Smooth muscle cell of the brain vasculature (primary cell): ENCODE data around the gene SYCP2L.
A peak's percentile ranks its signal among the peaks of the same experiment; 100 is the strongest.
"Not testable (repeated sequence)": the region's sequence is repeated elsewhere in the genome, so short reads cannot be mapped to it uniquely, and the experiment has no call there.

Experiments
- DNase-seq: peaks from one replicate; pipeline ENCODE4 v3.0.0-alpha.2; 2012; ENCODE audit warnings: low read depth, low spot score

The SYCP2L gene

DNA sequence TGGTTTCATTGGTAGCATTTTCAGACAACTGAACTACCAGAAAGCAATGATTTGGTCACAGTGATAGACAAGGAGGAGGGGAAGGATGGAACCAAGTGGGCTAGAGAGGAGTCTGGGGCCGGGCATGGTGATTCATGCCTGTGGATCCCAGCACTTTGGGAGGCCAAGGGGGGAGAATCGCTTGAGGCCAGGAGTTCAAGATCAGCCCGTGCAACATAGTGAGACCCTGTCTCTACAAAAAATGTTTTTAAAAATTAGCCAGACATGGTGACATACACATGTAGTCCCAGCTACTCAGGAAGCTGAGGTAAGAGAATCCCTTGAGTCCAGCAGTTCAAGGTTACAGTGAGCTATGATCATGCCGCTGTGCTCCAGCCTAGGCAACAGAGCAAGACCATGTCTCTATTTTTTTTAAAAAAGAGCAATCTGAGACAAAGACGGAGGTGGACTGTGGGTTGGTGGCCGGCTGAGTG, 70.6 kb downstream of the SYCP2L start:
- DNase-seq: no peak

DNA sequence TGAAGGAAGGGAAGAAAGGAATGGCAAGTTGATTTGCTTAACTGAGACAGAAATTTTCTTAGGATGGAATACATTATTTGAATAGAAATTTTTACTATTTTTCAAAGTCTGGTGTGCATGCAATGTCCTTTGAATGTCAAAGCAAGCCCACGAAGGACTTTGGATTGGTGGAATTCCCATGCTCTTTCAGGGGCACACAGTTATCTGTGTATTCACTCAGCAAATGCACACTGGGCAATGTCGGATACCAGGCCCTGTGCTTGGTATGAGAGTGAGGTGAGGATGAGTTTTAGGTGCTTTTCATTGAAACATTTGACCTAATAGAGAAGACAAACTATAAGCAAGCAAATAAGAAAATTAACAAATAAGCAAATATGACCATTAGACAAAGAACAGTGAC, 73.3 kb downstream of the SYCP2L start:
- DNase-seq: no peak

DNA sequence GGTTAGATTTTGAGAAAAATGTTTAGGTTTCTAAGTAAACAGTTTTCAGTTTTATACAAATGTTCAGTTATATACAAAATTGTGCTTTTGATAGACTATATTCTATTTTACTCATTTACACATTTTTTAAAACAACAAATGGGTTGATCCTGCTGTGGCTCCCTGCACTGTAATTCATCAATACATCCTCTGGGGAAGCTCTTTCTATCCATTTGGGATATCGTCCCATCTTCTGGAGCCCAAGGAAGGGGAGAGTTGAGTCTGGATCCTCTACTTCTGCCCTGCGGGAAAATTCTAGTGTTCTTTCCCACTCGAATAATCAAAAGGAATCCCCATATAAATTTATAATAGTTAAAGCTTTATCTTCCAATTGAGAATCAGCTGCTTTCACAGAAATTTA, 75.0 kb downstream of the SYCP2L start:
- no peak for DNase-seq

DNA sequence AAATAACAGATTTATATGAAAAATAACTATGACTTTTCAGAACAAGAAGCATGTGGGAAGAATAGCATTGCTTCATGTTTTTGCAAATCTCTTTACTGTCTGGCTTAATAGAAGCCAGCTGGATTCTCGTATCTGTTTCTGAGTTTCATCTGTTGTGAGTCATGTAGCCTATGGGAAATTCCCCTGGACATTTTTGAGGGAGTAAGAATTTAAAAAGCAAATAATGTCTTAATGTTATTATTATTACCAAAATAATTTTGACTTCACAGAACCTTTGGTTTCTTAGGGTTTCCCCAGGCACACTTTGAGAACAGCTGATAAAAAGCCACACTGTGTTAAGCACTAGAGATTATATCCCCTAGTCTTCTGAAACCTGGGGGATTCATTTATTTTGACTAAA, 75.8 kb downstream of the SYCP2L start:
- peak; percentile 74 for DNase-seq

DNA sequence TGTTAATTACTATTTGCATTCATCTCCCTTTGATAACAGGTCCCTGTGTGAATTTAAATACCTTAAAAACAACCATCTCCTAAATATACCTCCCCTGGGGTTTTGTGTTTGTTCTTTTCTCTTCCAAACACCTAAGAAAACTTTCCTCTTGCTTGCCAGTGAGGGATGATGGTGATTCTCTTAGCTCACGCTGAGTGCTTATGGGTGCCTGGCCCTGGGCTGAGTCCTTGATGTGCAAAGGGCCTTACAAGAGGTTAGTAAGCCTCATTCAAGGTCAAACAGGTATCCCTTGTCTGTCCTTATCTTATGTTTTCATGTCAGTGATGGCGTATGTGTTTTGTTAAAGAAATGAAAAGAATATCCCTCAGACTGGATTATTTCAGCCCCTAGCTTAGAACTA, 76.3 kb downstream of the SYCP2L start:
- DNase-seq: no peak

DNA sequence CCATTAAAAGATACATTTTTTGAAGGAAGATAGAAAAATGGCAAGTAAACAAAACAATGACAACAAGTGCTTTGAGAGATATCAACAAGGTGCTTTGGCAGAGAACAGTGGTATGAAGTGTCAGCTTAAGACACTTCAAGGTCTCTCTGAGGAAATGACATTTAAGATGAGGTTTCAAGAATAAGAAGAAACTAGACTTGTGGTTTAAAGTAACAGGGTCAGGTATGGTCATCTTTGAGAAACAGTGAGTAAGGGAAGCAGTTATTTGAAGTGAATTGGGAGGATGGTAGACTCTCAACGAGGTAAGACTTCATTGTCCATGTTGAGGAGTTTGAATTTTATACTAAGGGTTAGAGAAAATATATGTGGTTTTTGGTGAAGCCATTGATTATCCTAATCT, 77.8 kb downstream of the SYCP2L start:
- DNase-seq: no peak

DNA sequence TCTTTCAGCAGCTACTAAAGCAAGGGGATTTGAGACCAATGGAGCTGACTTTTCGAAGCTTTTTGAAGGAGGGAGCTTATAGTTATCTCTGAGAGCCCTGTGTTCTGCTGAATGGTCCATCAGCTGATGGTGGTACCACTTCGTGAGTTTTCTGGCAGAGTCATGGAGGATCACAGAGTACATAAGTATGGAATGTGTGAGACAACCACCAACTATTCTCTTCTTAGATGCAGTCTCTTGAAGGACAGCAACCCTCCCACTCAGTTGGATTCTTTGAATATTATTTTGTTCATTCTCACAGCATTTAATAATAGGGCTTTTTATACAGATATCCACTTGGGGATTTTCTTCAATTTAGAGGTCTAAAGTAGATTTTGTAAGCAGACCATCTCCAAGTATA, 81.9 kb downstream of the SYCP2L start:
- DNase-seq: no peak

DNA sequence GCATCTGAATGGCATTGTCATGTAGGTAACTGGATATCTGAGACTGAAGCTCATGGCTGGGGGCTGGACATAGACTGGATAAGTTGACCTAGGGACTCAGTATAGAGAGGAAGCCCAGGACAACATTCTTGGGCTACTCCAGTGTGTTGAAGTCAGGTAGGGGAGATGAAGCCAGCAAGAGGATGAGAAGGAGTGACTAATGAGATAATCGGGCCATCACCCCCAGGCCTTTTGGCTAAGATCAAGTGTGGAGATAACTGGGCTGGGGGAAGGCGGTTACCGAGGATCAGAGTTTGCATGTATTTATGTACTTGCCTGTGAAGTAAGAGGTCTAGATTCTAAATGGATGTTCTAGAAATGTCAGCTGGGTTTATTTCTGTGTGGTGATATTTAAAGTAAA, 83.9 kb downstream of the SYCP2L start:
- DNase-seq: no peak

DNA sequence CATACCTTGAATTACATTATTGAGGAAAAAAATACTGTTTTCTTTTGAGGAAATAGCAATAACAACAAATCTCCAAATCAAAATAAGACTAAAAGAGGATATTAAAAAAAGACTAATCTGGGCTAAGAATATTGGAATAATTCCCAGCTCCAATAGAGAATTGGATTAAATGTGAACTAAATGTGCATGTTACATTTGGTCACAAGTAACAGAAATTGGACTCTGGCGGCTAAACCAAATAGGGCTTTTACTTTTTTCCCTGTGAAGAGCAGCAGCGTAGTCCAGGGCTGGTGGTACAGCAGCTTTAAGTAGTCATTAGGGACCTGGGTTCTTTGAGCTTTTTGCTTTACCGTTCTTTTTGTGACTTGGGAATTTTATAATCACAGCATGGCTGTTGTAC, 85.3 kb downstream of the SYCP2L start:
- no peak for DNase-seq

DNA sequence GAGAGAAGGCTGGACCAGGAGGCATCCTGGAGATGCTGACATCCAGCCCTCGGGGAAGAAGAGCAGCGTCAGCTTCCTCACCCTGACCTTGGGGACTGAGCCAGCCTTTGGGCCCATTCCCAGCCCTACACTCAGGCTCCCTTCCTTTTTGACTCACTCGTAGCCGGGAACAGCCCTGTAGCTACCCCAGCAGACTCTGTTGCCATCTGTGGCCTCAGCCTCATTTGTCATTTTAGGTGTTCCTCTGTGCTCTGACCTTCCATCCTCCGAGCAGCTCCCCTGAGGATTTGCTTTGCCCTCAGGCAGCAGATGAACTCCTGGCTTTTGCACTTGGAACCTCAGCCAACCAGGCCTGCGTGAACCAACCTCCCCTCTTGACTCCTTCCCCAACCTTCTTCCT, 89.7 kb downstream of the SYCP2L start:
- no peak for DNase-seq

DNA sequence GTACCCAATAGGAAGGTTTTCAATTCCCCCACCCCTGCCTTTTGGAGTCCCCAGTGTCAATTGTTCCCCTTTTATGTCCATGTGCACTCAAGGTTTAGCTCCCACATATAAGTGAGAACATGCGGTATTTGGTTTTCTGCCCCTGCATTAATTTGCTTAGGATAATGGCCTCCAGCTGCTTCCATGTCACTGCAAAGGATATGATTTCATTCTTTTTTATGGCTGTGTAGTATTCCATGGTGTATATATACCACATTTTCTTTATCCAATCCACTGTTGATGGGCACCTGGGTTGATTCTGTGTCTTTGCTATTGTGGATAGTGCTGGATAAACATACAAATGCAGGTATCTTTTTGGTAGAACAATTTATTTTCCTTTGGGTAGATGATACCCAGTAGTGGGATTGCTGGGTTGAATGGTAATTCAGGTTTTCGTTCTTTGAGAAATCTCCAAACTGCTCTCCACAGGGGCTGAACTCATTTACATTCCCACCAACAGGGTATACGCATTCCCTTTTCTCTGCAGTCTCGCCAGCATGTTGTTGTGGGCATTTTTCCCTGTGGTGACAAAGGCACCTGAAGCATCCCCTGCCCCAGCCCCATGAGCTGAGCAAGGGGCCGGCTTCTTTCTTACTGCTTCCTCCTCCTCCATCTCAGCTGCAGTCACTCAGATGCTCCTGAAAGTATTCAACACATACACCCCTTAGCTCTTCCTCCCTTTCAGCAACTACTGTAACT, 90.5 kb downstream of the SYCP2L start:
- no peak for DNase-seq

DNA sequence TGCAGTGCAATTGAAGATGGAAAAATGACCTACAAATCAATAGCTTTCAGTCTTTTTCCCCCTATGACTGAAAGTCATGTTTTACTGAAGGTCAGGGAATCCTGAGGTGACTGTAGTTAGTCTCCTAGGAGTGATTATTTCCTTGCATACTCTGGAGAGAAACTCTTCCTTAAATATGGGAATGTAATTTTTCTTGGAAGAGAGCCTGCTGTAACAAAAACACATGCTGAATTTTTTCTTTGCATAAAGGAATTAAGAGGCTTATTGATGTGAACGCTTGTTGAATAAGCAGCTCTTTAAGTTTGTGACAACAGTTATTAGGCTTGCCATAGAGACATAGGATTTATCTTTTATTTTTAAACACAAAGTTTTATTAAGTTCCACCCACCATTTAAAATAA, 92.8 kb downstream of the SYCP2L start:
- DNase-seq: no peak

DNA sequence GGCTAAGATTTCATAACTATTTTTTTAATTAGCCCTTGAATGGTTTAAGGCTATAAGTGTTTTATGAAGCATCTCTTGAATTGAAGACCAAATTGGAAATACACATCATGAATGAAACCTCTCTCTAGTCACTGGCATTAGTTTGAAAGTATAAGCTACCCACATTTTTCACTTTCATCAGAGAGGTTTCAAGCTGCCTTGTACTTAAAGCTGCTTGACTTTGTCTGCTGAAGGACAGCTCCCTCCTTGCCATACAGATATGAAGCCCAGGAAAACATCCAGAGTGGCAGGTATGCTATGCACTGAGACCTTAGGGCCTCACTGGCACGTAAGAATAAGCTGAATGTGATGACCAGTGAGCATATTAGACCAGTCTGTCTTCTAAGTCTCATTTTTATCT, 94.6 kb downstream of the SYCP2L start:
- no peak for DNase-seq

DNA sequence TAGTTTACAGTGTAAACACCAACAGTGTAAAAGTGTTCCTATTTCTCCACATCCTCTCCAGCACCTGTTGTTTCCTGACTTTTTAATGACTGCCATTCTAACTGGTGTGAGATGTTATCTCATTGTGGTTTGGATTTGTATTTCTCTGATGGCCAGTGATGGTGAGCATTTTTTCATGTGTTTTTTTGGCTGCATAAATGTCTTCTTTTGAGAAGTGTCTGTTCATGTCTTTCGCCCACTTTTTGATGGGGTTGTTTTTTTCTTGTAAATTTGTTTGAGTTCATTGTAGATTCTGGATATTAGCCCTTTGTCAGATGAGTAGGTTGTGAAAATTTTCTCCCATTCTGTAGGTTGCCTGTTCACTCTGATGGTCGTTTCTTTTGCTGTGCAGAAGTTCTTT, 98.1 kb downstream of the SYCP2L start:
- not testable (repeated sequence) for DNase-seq

DNA sequence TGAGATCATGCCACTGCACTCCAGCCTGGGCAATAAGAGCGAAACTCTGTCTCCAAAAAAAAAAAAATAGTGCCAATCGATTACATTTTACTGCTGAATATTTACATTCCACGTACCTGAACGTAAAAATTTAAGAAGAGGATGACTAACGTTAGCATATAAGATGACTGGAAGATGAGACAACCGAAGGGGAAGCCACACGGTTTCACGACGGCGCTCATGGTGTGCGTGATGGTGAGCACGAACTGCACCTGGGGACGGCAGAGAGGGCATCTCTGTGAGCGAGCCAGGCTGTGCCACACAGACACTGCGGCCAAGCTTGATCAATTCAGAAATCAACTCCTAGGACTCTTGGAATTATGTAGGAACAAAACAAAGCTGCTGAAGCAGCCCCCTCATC, 102.7 kb downstream of the SYCP2L start:
- no peak for DNase-seq

DNA sequence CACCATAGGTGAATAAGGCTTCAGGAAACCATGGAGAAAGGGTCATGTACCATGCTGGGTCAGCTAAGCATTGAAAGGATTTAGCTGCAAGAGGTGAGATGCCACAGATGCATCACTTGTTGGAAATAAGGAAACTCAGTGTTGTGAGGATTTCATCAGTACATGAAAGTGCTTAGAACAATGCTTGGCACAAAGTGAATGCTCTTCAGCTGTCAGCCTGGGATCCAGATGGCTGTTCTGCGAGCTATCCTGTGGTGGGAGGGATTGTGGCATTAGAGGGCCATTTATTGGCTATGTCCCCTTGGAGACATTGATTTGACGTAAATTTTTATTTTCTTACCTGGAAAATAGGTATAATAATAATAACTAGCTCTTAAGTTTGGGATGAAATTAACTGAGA, 104.3 kb downstream of the SYCP2L start:
- no peak for DNase-seq

DNA sequence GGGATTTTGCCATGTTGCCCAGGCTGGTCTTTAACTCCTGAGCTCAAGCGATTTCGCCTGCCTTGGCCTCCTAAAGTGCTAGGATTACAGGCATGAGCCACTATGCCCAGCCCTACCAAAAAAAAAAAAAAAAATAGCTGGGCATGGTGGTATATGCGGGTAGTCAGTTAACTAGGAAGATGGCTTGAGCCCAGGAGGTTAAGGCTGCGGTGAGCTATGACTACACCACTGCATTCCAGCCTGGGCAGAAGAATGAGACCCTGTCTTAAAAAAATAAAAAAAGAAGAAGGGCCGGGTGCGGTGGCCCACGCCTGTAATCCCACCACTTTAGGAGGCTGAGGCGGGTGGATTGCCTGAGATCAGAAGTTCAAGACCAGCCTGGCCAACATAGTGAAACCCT, 107.0 kb downstream of the SYCP2L start:
- no peak for DNase-seq

DNA sequence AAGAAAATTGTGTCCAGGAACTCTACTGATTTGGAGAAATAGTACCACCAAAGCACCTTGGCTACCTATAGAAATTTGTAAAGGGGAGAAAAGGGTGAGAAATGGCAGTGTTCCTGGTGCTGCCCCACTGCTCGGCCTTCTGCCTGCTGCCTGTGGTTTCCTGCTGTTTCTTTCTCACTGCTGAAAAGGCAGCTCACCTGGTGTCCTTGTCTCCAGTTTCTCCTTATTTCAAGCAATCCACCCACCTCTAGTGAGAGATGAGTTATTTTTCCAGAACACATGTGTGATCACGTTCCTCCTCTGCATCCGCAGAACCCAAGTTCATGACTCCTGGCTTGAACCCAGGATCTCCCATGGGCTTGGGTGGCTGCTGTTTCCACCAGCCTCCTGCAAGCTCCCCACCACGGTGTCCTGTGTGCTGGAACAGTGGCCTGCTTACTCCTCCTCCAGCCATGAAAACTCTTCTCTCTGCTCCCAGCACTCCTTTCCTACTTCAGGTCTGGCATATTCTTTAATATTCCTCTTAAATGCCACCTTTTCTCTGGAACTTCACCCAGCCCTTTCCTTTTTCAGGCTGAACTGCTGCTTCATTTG, 108.4 kb downstream of the SYCP2L start:
- DNase-seq: no peak

DNA sequence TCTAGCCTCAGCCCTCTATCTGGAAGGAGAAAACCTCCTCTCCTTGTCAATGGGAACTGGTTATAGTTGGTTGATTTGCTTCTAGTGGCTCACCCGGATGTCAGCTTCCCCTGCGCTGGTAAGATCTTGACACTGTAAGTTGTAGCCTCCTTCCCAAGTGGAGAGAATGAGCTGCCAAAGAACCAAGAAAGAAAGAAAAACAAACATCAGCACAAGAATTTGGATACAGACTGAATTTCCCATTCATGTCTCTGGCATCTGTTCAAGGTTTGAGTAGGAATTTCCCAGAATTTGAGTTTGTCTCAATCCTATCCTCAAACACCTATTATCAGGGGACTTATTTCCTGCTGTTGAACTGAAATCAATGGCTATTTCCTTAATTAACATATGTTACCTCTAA, 113.1 kb downstream of the SYCP2L start:
- peak; percentile 17 for DNase-seq

DNA sequence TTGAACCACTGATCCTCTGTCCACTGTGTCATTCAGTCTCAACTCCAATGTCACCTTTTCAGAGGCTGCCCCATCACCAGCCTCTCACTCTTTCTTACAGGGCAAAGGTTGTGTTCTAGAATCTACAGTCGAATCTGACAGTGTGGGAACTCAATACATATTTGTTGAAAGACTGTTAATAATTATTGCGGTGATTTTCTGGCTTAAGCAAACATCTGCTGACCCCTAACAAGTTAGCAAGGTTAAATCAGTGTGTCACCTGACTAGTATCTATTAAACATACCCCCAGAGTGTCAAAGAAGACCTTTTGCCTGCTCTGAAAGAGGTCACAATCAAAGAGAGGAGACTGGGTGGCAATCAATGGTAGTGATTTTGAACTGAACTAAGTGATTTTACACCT, 115.3 kb downstream of the SYCP2L start:
- no peak for DNase-seq

DNA sequence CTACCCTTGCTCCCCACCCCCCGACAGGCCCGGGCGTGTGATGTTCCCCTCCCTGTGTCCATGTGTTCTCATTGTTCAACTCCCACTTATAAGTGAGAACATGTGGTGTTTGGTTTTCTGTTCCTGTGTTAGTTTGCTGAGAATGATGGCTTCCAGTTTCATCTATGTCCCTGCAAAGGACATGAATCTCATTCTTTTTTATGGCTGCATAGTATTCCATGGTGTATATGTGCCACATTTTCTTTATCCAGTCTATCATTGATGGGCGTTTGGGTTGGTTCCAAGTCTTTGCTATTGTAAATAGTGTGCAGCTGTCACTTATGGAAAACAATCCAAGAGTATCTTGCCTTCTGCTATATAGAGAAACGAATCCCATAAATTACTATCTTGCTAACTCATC, 116.4 kb downstream of the SYCP2L start:
- DNase-seq: not testable (repeated sequence)

DNA sequence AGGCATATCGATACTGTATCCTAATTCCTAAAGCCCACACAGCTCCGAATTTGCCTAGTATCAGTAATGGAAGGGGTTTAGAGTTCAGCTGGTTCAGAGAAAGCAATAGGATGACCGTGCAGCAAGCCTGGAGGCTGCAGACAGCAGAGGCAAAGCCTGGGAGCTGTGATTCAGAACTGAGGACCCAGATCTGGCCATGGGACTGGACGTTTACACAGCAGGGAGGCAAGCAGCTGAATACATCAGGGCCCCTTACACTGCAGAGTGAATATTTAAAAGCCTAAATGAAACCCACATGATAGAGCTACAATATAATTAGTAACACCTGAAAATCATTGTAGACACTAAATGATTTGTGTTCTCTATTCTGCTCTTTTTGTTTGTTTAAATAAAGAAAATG, 119.2 kb downstream of the SYCP2L start:
- peak; percentile 13 for DNase-seq

DNA sequence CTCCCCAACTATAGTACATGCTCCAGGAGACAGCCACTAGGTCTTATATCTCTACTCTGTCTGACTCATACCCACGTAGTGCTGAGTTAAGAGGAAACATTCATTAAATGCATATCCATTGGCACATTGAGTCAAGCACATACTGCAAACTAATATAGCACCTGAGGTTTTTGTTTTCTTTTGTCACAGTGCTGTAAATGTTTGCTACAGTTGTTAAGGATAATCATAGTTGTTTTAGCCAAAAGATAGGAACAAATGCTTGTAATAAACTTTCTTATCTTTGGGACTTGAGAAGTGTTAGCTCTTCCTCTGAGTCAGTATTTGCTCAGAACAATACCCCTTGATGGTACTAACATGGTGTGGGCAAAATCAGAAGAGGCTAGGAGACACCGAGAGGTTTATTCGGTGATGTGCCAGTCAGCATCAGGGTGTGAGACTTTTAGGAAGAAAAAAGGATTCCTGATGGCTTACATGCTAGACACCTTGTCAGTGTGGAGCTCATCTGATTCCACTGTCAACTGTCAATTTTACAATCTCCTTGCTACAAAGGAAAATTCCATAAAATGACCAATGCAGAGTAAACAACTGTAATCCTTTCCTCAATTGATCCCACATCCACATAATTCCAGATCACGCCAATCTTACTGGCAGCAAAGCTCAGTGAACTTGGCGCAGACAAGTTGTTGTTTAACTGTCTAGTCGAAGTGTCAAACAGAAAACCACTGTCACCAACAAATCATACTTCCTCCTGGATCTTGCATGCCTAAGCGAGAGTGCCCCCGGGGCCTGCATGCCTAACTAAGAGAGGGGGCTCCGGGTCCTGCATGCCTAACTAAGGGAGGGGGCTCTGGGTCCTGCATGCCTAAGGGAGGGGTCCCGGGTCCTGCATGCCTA, 121.1 kb downstream of the SYCP2L start:
- no peak for DNase-seq
